GM21526 (cell line): Measurements from ENCODE around the gene ACTG1.

Experiments used
- ATAC-seq: cut with Tn5 transposase; IDR thresholded peaks from one replicate; pipeline ENCODE4 v1.9.1; 2021; ENCODE audit warnings: moderate library complexity; ENCODE audit not compliant: unreplicated experiment, low FRiP score

Gene ACTG1

GRCh38 chr17:81469266-81469665, 43.3 kb downstream of the ACTG1 start:
- ATAC-seq, result no peak

GRCh38 chr17:81468770-81469121, 43.9 kb downstream of the ACTG1 start:
- no peak for ATAC-seq

- no peak for ATAC-seq
Observed at GRCh38 chr17:81468111-81468769, 44.4 kb downstream of the ACTG1 start.

GRCh38 chr17:81466564-81467472, 45.8 kb downstream of the ACTG1 start:
- ATAC-seq, result no peak

- ATAC-seq, result no peak
Observed at GRCh38 chr17:81465910-81466309, 46.7 kb downstream of the ACTG1 start.

- no peak for ATAC-seq
Observed at GRCh38 chr17:81464586-81464985, 48.0 kb downstream of the ACTG1 start.

GRCh38 chr17:81463506-81463905, 49.1 kb downstream of the ACTG1 start:
- no peak for ATAC-seq

- no peak for ATAC-seq
Observed at GRCh38 chr17:81462506-81463125, 50.0 kb downstream of the ACTG1 start.

GRCh38 chr17:81461607-81462500, 50.7 kb downstream of the ACTG1 start:
- no peak for ATAC-seq

GRCh38 chr17:81460856-81461460, 51.6 kb downstream of the ACTG1 start:
- ATAC-seq, result no peak
